IPS-15b (cell line): Measurements from ENCODE around the gene TRPM3.
"Not testable (repeated sequence)": the region's sequence is repeated elsewhere in the genome, so short reads cannot be mapped to it uniquely, and the experiment has no call there.

Experiments
- H3K27me3 ChIP-seq: one replicate; pipeline ENCODE4 v1.6.1; 2013; ENCODE audit warnings: low read length; ENCODE audit not compliant: control insufficient read depth, insufficient read depth
- H3K36me3 ChIP-seq: one replicate; pipeline ENCODE4 v1.6.1; 2013; ENCODE audit warnings: low read length; ENCODE audit not compliant: control insufficient read depth, insufficient read depth
- H3K4me1 ChIP-seq: one replicate; pipeline ENCODE4 v1.6.1; 2013; ENCODE audit warnings: mild to moderate bottlenecking, low read length; ENCODE audit not compliant: control insufficient read depth, insufficient read depth
- H3K4me3 ChIP-seq: one replicate; pipeline ENCODE4 v1.5.1; 2013; ENCODE audit warnings: low read depth, low read length
- H3K9ac ChIP-seq: one replicate; pipeline ENCODE4 v1.6.1; 2013; ENCODE audit warnings: low read depth, mild to moderate bottlenecking, low read length
- H3K9me3 ChIP-seq: one replicate; pipeline ENCODE4 v1.6.1; 2013; ENCODE audit warnings: mild to moderate bottlenecking, low read length; ENCODE audit not compliant: control insufficient read depth, insufficient read depth

TRPM3 gene

GRCh38 chr9:70747261-70747718 is 374.1 kb downstream of the TRPM3 start:
- no peaks in the 10 kb centered on the region for H3K27me3 ChIP-seq
- H3K4me1 ChIP-seq: no peaks in the 10 kb centered on the region
- H3K36me3 ChIP-seq: no peaks in the 10 kb centered on the region
- H3K9ac ChIP-seq: no peak overlapping the region
- H3K4me3 ChIP-seq: no peak overlapping the region
- no peaks in the 10 kb centered on the region for H3K9me3 ChIP-seq

GRCh38 chr9:70746760-70747159 is 374.7 kb downstream of the TRPM3 start:
- Histone ChIP-seq H3K9ac (no peak overlapping the region), H3K4me3 (no peak overlapping the region), H3K36me3 (no peaks in the 10 kb centered on the region), H3K9me3 (no peaks in the 10 kb centered on the region), H3K4me1 (no peaks in the 10 kb centered on the region), H3K27me3 (no peaks in the 10 kb centered on the region)

- H3K9ac ChIP-seq: no peak overlapping the region
- H3K4me1 ChIP-seq: no peaks in the 10 kb centered on the region
- H3K9me3 ChIP-seq: no peaks in the 10 kb centered on the region
- no peak overlapping the region for H3K4me3 ChIP-seq
- H3K36me3 ChIP-seq: no peaks in the 10 kb centered on the region
- H3K27me3 ChIP-seq: no peaks in the 10 kb centered on the region
These were observed 375.1 kb downstream of the TRPM3 start for GRCh38 chr9:70746316-70746715.

- not testable (repeated sequence) for H3K9me3 ChIP-seq, H3K36me3 ChIP-seq, H3K9ac ChIP-seq, H3K27me3 ChIP-seq, H3K4me3 ChIP-seq, H3K4me1 ChIP-seq
These were observed 396.6 kb downstream of the TRPM3 start for GRCh38 chr9:70724794-70725193.

GRCh38 chr9:70724025-70724424 is 397.4 kb downstream of the TRPM3 start:
- not testable (repeated sequence) for H3K36me3 ChIP-seq, H3K9me3 ChIP-seq, H3K4me1 ChIP-seq, H3K4me3 ChIP-seq, H3K27me3 ChIP-seq, H3K9ac ChIP-seq

GRCh38 chr9:70706797-70707196 is 414.6 kb downstream of the TRPM3 start:
- not testable (repeated sequence) for H3K4me3 ChIP-seq, H3K36me3 ChIP-seq, H3K9me3 ChIP-seq, H3K9ac ChIP-seq, H3K27me3 ChIP-seq, H3K4me1 ChIP-seq

- Histone ChIP-seq H3K9ac (no peak overlapping the region), H3K4me1 (peaks cover 3% of the 10 kb centered on the region), H3K4me3 (no peak overlapping the region), H3K27me3 (no peaks in the 10 kb centered on the region), H3K36me3 (no peaks in the 10 kb centered on the region), H3K9me3 (no peaks in the 10 kb centered on the region)
These were observed 420.3 kb downstream of the TRPM3 start for GRCh38 chr9:70701163-70701562.

- peaks cover 5% of the 10 kb centered on the region for H3K4me1 ChIP-seq
- no peak overlapping the region for H3K9ac ChIP-seq
- H3K4me3 ChIP-seq: no peak overlapping the region
- H3K27me3 ChIP-seq: no peaks in the 10 kb centered on the region
- no peaks in the 10 kb centered on the region for H3K9me3 ChIP-seq
- H3K36me3 ChIP-seq: no peaks in the 10 kb centered on the region
These were observed 424.6 kb downstream of the TRPM3 start for GRCh38 chr9:70696694-70697335.

- Histone ChIP-seq H3K36me3 (no peaks in the 10 kb centered on the region), H3K27me3 (no peaks in the 10 kb centered on the region), H3K9ac (no peak overlapping the region), H3K4me1 (peaks cover 5% of the 10 kb centered on the region), H3K4me3 (no peak overlapping the region), H3K9me3 (no peaks in the 10 kb centered on the region)
These were observed 426.7 kb downstream of the TRPM3 start for GRCh38 chr9:70694758-70695157.

GRCh38 chr9:70693186-70693585 is 428.2 kb downstream of the TRPM3 start:
- Histone ChIP-seq H3K9ac (no peak overlapping the region), H3K4me1 (peaks cover 5% of the 10 kb centered on the region), H3K4me3 (no peak overlapping the region), H3K36me3 (no peaks in the 10 kb centered on the region), H3K27me3 (no peaks in the 10 kb centered on the region), H3K9me3 (no peaks in the 10 kb centered on the region)

- H3K36me3 ChIP-seq: no peaks in the 10 kb centered on the region
- H3K9me3 ChIP-seq: no peaks in the 10 kb centered on the region
- H3K4me1 ChIP-seq: peaks cover 5% of the 10 kb centered on the region
These were observed 429.0 kb downstream of the TRPM3 start for GRCh38 chr9:70692431-70692830.

GRCh38 chr9:70688704-70689103 is 432.7 kb downstream of the TRPM3 start:
- Histone ChIP-seq H3K36me3 (no peaks in the 10 kb centered on the region), H3K4me1 (no peaks in the 10 kb centered on the region), H3K27me3 (no peaks in the 10 kb centered on the region), H3K9ac (no peak overlapping the region), H3K4me3 (no peak overlapping the region), H3K9me3 (no peaks in the 10 kb centered on the region)

More at GRCh38 chr9:70692431-70692830, 429.0 kb downstream of the TRPM3 start:
- H3K9ac ChIP-seq: no peak overlapping the region
- no peak overlapping the region for H3K4me3 ChIP-seq
- H3K27me3 ChIP-seq: no peaks in the 10 kb centered on the region
